Lower lobe of right lung (tissue), 2 donors: ENCODE measurements around the gene ALDH1L1. TPM values are rescaled to one million over a fixed set of nuclear protein-coding genes. Genes with fewer than 3 reads are reported as not detected.
A peak's percentile ranks its signal among the peaks of the same experiment; 100 is the strongest.

Experiments
- ATAC-seq, 2 donors: fragments of 200-7000 bp; cut with Tn5 transposase; one replicate each; pipeline ENCODE4 v1.9.1; 2020 to 2022; ENCODE audit warnings: mild to moderate bottlenecking in 2 of 2, moderate library complexity in 2 of 2
- DNase-seq: peaks from one replicate; pipeline ENCODE4 v3.0.0-alpha.2; 2020
- H3K27ac ChIP-seq: fragments of 200-600 bp; one replicate; pipeline ENCODE4 v1.8.0; 2022
- H3K27me3 ChIP-seq: fragments of 200-600 bp; one replicate; pipeline ENCODE4 v1.8.0; 2022; ENCODE audit warnings: low read depth
- H3K36me3 ChIP-seq: fragments of 200-600 bp; one replicate; pipeline ENCODE4 v1.8.0; 2022; ENCODE audit warnings: mild to moderate bottlenecking
- H3K4me1 ChIP-seq: fragments of 200-600 bp; one replicate; pipeline ENCODE4 v1.8.0; 2022
- H3K4me3 ChIP-seq: fragments of 200-600 bp; one replicate; pipeline ENCODE4 v1.8.0; 2022; ENCODE audit warnings: mild to moderate bottlenecking
- H3K9me3 ChIP-seq: fragments of 200-600 bp; one replicate; pipeline ENCODE4 v1.8.0; 2022
- CTCF ChIP-seq: fragments of 200-600 bp; IDR thresholded peaks from one replicate; pipeline ENCODE4 v1.8.0; 2022; ENCODE audit warnings: antibody characterized with exemption, mild to moderate bottlenecking
- intact Hi-C: fragments of 100-400 bp; cut with DNase I; formaldehyde crosslinking; loops from one replicate; pipeline ENCODE4 v1.11.0; 2022
- total RNA-seq: library from RNA; stranded (reverse); fragmentation: NEBNext Ultra II Directional; extraction: Animal tissue kit (Norgen Biotek cat#: 25700); gene quantifications from one replicate; pipeline ENCODE4 v1.2.1, GENCODE V29; 2021
- donor health status: DM: no; HTN: yes; CAD: no; lungs with severe emphysema.

ALDH1L1 gene
- total RNA-seq, 1 donor from 2014 or later: 2.8 TPM

DNA sequence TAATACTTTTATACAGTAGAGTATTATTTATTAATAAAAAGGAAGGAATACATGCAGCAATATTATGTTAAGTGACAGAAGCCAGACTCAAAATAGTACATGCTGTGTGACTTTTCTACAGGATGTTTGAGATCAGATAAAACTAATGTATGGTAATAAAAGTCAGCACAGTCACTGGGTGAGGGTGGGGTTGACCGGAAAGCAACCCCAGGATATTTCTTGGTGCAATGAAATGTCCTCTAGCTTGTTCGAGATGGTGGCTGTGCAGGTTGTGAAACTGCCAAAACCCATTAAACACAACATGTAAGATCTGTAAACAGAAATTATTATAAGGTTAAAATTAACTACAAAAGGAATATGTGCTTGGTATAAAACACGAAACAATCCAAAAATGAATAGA is 20.8 kb upstream of the ALDH1L1 start:
- TF ChIP-seq CTCF: no peak
- intact Hi-C loops: no loop called here
- no peaks in the 10 kb centered on the region for H3K9me3 ChIP-seq
- no peaks in the 10 kb centered on the region for H3K4me1 ChIP-seq
- H3K36me3 ChIP-seq: no peaks in the 10 kb centered on the region
- no peak overlapping the region for H3K4me3 ChIP-seq
- DNase-seq (no peak), ATAC-seq (no peak)
- H3K27ac ChIP-seq: no peak overlapping the region
- no peaks in the 10 kb centered on the region for H3K27me3 ChIP-seq

GRCh38 chr3:126200534-126200933 is 20.1 kb upstream of the ALDH1L1 start:
- no peaks in the 10 kb centered on the region for H3K27me3 ChIP-seq
- H3K27ac ChIP-seq: no peak overlapping the region
- ATAC-seq (no peak), DNase-seq (no peak)
- H3K4me1 ChIP-seq: no peaks in the 10 kb centered on the region
- H3K9me3 ChIP-seq: no peaks in the 10 kb centered on the region
- H3K36me3 ChIP-seq: no peaks in the 10 kb centered on the region
- TF ChIP-seq CTCF: no peak
- intact Hi-C loops: no loop called here
- no peak overlapping the region for H3K4me3 ChIP-seq

GRCh38 chr3:126199256-126199655 is 18.9 kb upstream of the ALDH1L1 start:
- ATAC-seq (no peak), DNase-seq (no peak)
- H3K36me3 ChIP-seq: no peaks in the 10 kb centered on the region
- no peaks in the 10 kb centered on the region for H3K4me1 ChIP-seq
- intact Hi-C loops: no loop called here
- H3K9me3 ChIP-seq: no peaks in the 10 kb centered on the region
- no peak overlapping the region for H3K27ac ChIP-seq
- no peak for TF ChIP-seq CTCF
- H3K27me3 ChIP-seq: no peaks in the 10 kb centered on the region
- H3K4me3 ChIP-seq: no peak overlapping the region

DNA sequence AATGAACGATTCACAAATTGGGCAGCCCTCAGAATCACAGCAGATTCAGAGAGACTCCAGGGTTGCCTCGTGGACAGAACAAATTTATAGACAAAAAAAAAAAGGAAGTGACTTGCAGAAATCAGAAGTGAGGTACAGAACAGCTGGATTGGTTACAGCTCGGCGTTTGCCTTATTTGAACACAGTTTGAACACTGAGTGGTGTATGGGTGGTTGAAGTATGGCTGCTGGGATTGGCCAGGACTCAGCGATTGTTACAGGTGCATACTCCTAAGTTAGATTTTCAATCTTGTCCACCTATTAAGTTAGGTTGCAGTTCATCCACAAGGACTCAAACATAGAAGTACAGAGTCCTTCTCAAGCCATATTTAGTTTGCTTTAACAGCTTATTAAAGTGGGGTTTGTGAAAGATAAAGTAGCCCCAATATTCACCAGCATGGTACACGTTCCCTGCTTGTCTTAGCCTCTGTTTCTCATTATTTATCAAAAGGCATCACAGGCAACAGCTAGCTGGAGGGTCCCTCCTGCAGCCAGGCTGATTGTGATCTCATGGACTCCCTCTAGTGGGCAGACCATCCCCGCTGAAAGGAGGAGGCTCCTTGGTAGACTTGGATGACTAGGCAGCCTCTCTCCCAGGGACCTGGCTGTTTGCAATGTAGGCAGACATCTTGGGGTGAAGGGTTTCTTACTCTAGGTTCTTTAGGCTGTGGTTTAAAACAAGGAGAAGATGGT is 17.6 kb upstream of the ALDH1L1 start:
- ATAC-seq: peak; percentile 87 to 88
- intact Hi-C loops: no loop called here
- DNase-seq: peak; percentile 57

DNA sequence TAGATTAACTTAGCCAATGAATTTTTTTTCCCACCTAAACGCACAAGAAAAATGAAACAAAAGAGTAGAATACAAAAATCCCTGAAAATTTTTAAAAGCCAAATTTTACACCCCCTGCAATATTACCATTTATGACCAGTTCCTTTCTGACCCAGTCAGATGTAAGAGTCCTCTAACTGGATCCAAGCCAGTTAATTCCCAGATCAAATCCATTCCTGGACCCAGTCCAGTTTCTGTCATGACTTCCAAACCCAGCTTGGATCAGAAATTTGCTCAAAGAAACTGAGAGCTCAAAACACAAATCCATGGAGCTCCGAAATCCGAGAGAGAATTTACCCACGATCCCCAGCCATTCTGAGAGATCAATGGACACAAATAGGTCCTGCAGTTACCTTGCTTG is 17.0 kb upstream of the ALDH1L1 start:
- DNase-seq: no peak
- intact Hi-C loops: no loop called here
- TF ChIP-seq CTCF: no peak
- no peak overlapping the region for H3K4me3 ChIP-seq
- no peaks in the 10 kb centered on the region for H3K4me1 ChIP-seq
- H3K27ac ChIP-seq: no peak overlapping the region
- H3K36me3 ChIP-seq: no peaks in the 10 kb centered on the region
- H3K27me3 ChIP-seq: no peaks in the 10 kb centered on the region
- no peaks in the 10 kb centered on the region for H3K9me3 ChIP-seq
- no peak for ATAC-seq

More for the DNA sequence above, 17.6 kb upstream of the ALDH1L1 start:
- Histone ChIP-seq H3K27ac (no peak overlapping the region), H3K36me3 (no peaks in the 10 kb centered on the region), H3K9me3 (no peaks in the 10 kb centered on the region), H3K4me3 (no peak overlapping the region), H3K4me1 (no peaks in the 10 kb centered on the region), H3K27me3 (no peaks in the 10 kb centered on the region)
- TF ChIP-seq CTCF: peak; percentile 70
